HCT116 (cell line): Measurements from ENCODE around the gene NFKB2. TPM values are rescaled to one million over a fixed set of nuclear protein-coding genes. Genes with fewer than 3 reads are reported as not detected.
A peak's percentile ranks its signal among the peaks of the same experiment; 100 is the strongest.

Source experiments
- ATAC-seq: fragments of 200-7000 bp; cut with Tn5 transposase; 2 replicates; pipeline ENCODE4 v1.9.1; 2020; ENCODE audit warnings: mild to moderate bottlenecking, moderate library complexity
- BruUV-seq: library from RNA; stranded (reverse); fragments of 400-500 nt; replicated peaks from 2 replicates; lab custom pipeline; 2021; lab: Mats Ljungman, UMichigan
- CTCF ChIA-PET: fragments of 300-600 bp; sonication (Branson Sonifier 250); formaldehyde crosslinking; loops from one replicate; lab custom pipeline; 2021; ENCODE audit warnings: antibody characterized with exemption; lab: Charles Lee
- POLR2A ChIA-PET: fragments of 300-600, 350-600 bp; sonication (Branson Sonifier 250); formaldehyde crosslinking; loops from one replicate; lab custom pipeline; 2021; ENCODE audit warnings: antibody characterized with exemption; lab: Charles Lee
- RAD21 ChIA-PET, 2 experiments: fragments of 300-600 bp; sonication (Branson Sonifier 250); formaldehyde crosslinking; loops; one replicate each; lab custom pipeline; 2023; ENCODE audit warnings: low total read pairs in 2 of 2; ENCODE audit not compliant: uncharacterized antibody in 2 of 2, unreplicated experiment in 2 of 2, low non-redundant PET in 1 of 2; lab: Charles Lee
- DNase-seq: peaks from one replicate; pipeline ENCODE4 v3.0.0-alpha.2; 2010; ENCODE audit warnings: low read depth, low spot score
- H2AFZ ChIP-seq: fragments of 200-600 bp; shearing (Covaris generic), sonication (generic); 2 replicates; pipeline ENCODE4 v1.6.1; 2017; ENCODE audit warnings: low read depth, mixed run types, mixed read lengths, antibody characterized with exemption, low read length; ENCODE audit not compliant: poor library complexity, severe bottlenecking
- H3K27ac ChIP-seq: 2 replicates; pipeline ENCODE4 v1.5.1; 2012; ENCODE audit warnings: low read depth, low read length
- H3K27me3 ChIP-seq: fragments of 200-600 bp; sonication (generic); 2 replicates; pipeline ENCODE4 v1.6.1; 2016; ENCODE audit warnings: mixed run types, low read length, mixed read lengths; ENCODE audit not compliant: insufficient read depth
- H3K36me3 ChIP-seq, 2 experiments: fragments of 200-500 bp in 1 of 2; fragments of 200-600 bp in 1 of 2; sonication (Bioruptor generic) in 1 of 2; sonication (generic) in 1 of 2; 2 replicates each; pipeline versions ENCODE4 v1.5.1 to v1.6.1; 2014 to 2016; ENCODE audit warnings: low read length in 2 of 2, inconsistent platforms in 1 of 2, mixed read lengths in 1 of 2, mixed run types in 1 of 2; ENCODE audit not compliant: insufficient read depth in 2 of 2, control insufficient read depth in 1 of 2
- H3K4me1 ChIP-seq, 2 experiments: fragments of 200-600 bp in 1 of 2; sonication (generic) in 1 of 2; 2 replicates each; pipeline versions ENCODE4 v1.5.1 to v1.6.1; 2012 to 2017; ENCODE audit warnings: low read length in 2 of 2, inconsistent platforms in 1 of 2, mild to moderate bottlenecking in 1 of 2, mixed read lengths in 1 of 2, mixed run types in 1 of 2, moderate library complexity in 1 of 2; ENCODE audit not compliant: insufficient read depth in 2 of 2, control insufficient read depth in 1 of 2
- H3K4me2 ChIP-seq: fragments of 200-600 bp; sonication (generic); 2 replicates; pipeline ENCODE4 v1.6.1; 2017; ENCODE audit warnings: mixed run types, low read length, mixed read lengths
- H3K4me3 ChIP-seq, 2 experiments: fragments of 200-600 bp in 1 of 2; sonication (generic) in 1 of 2; replicated peaks in 1 of 2; 2 replicates each; pipeline ENCODE4 v1.5.1; 2011 to 2016; ENCODE audit warnings: low read length in 2 of 2, control low read depth in 1 of 2, low read depth in 1 of 2, mild to moderate bottlenecking in 1 of 2, mixed read lengths in 1 of 2, mixed run types in 1 of 2
- H3K79me2 ChIP-seq: fragments of 200-600 bp; sonication (generic); 2 replicates; pipeline ENCODE4 v1.6.1; 2017; ENCODE audit warnings: mild to moderate bottlenecking, mixed run types, low read length, moderate library complexity, mixed read lengths; ENCODE audit not compliant: insufficient read depth
- H3K9ac ChIP-seq: fragments of 200-600 bp; sonication (generic); 2 replicates; pipeline ENCODE4 v1.6.1; 2016; ENCODE audit warnings: low read length, mixed read lengths
- H3K9me2 ChIP-seq: fragments of 200-600 bp; sonication (generic), shearing (Covaris generic); 2 replicates; pipeline ENCODE4 v1.6.1; 2017; ENCODE audit warnings: mixed run types, mild to moderate bottlenecking, moderate library complexity; ENCODE audit not compliant: insufficient read depth
- H3K9me3 ChIP-seq, 2 experiments: fragments of 200-500 bp in 1 of 2; fragments of 200-600 bp in 1 of 2; sonication (Bioruptor generic) in 1 of 2; sonication (generic) in 1 of 2; 2 replicates each; pipeline ENCODE4 v1.6.1; 2014 to 2017; ENCODE audit warnings: low read length in 2 of 2, mixed read lengths in 2 of 2, inconsistent platforms in 1 of 2, low read depth in 1 of 2, mild to moderate bottlenecking in 1 of 2, mixed run types in 1 of 2, moderate library complexity in 1 of 2; ENCODE audit not compliant: control insufficient read depth in 1 of 2, insufficient read depth in 1 of 2
- H4K20me1 ChIP-seq: fragments of 200-600 bp; sonication (generic), shearing (Covaris generic); 2 replicates; pipeline ENCODE4 v1.6.1; 2017; ENCODE audit warnings: mixed run types, mild to moderate bottlenecking, moderate library complexity; ENCODE audit not compliant: insufficient read depth
- CEBPB ChIP-seq: IDR thresholded peaks from 2 replicates; pipeline ENCODE4 v1.6.1; 2012; ENCODE audit warnings: low read depth
- EZH2phosphoT487 ChIP-seq: fragments of 200-600 bp; IDR thresholded peaks from 2 replicates; pipeline ENCODE4 v1.6.1; 2018; ENCODE audit warnings: antibody characterized with exemption, borderline replicate concordance
- POLR2AphosphoS5 ChIP-seq: IDR thresholded peaks from 2 replicates; pipeline ENCODE4 v1.6.1; 2011; ENCODE audit warnings: mild to moderate bottlenecking, low read depth, low read length, moderate library complexity
- YY1 ChIP-seq: IDR thresholded peaks from 2 replicates; pipeline ENCODE4 v1.6.1; 2011; ENCODE audit warnings: low read length, low read depth, moderate library complexity, mild to moderate bottlenecking; ENCODE audit not compliant: insufficient replicate concordance; ENCODE audit errors: extremely low read depth
- ZNF274 ChIP-seq: fragments of 200-500 bp; sonication (Bioruptor generic); IDR thresholded peaks from 2 replicates; pipeline ENCODE4 v1.6.1; 2014; ENCODE audit warnings: mild to moderate bottlenecking, low read depth, low read length, inconsistent platforms
- intact Hi-C: fragments of 100-400 bp; cut with micrococcal nuclease; formaldehyde crosslinking; loops from 2 replicates; pipeline ENCODE4 v1.10.0; 2022
- total RNA-seq: library from RNA; stranded (reverse); gene quantifications from one replicate; pipeline ENCODE4 v1.2.1, GENCODE V29; 2021; ENCODE audit not compliant: unreplicated experiment

Gene NFKB2
- total RNA-seq, 1 experiment from 2014 or later = 115 TPM

DNA sequence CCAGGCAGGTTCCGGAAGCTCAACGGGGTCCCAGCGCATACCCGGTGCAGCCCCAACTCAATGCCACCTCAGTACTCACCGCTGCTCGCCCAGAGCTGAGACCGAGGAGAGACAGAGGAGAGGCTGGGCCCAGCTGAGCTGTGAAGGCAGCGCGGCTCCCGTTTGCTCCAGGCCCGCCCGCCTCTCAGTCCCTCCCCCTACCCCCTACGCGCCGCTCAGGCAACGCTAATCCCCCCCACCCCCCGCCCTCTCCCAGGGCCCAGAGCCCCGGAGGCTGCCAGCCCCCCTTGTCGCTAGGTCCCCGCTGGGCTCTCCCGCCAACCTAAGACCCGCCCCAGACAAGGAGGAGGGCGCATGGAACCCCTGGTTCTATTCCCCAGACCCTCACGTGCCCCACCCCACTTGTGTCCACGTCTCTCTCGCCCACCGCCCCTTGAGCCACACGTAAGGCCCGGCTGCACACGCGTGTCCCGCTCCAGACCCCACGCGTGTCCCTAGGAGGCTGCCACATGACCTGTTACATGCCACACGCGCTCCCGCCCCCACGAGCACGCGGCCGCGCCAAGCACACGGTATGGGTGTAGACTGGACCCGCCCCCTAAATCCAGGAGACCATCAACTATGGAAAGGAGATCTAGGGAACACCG is 23.2 kb downstream of the NFKB2 start, which contains the start of gene PSD:
PSD (minus strand) TSS at position 164 of the 647 bp plus-strand sequence. CDS start 1,747 bp downstream, outside the sequence.
- H3K36me3 ChIP-seq = peaks cover 0 to 9% of the 10 kb centered on the region in 2 experiments; a peak in 1 of 4 replicates
- H3K9me2 ChIP-seq = no peaks in the 10 kb centered on the region
- H3K9ac ChIP-seq = peak within 1 kb of the TSS; percentile 87; the same call in 1 of the 2 replicates
- peak within 1 kb of the TSS; percentile 87 to 94 for H3K4me3 ChIP-seq
- H3K4me1 ChIP-seq = peaks cover 15 to 33% of the 10 kb centered on the region in 2 experiments; a peak in 3 of 4 replicates
- H2AFZ ChIP-seq = peak within 1 kb of the TSS; percentile 70
- DNase-seq (no peak), ATAC-seq (no peak)
- intact Hi-C loops = no loop called here
- ChIA-PET RAD21 (no interaction called here), CTCF (no interaction called here), POLR2A (no interaction called here)
- H3K4me2 ChIP-seq = peak within 1 kb of the TSS; percentile 93
- H3K27ac ChIP-seq = no peak within 1 kb of the TSS
- H3K9me3 ChIP-seq = no peaks in the 10 kb centered on the region
- no TSS peak for BruUV-seq
- H3K79me2 ChIP-seq = peaks cover 11% of the 10 kb centered on the region
- no peaks in the 10 kb centered on the region for H3K27me3 ChIP-seq
- TF ChIP-seq ZNF274 = no peak
- H4K20me1 ChIP-seq = no peaks in the 10 kb centered on the region

- ChIA-PET RAD21 (interaction anchor here in 1 of 2 experiments (1.0 kb wide), 1 partner anchor 189 kb away, joined by 3 read pairs; no protein-coding TSS in a partner anchor), CTCF (interaction anchor here (1.0 to 4.7 kb wide), 10 partner anchors 12 to 638 kb away, joined by 4 to 98 read pairs (median 12); partner anchors contain the start of genes C10orf95, CUEDC2 and SUFU), POLR2A (interaction anchor here (1.8 to 4.2 kb wide), 5 partner anchors 10 to 31 kb away, joined by 5 to 47 read pairs (median 12); partner anchors contain the start of genes C10orf95 and CUEDC2)
- Histone ChIP-seq H3K27me3 (no peaks in the 10 kb centered on the region), H3K9me2 (no peaks in the 10 kb centered on the region), H3K9ac (peak overlapping the region; percentile 87), H3K4me2 (peak overlapping the region; percentile 93), H3K79me2 (peaks cover 11% of the 10 kb centered on the region), H4K20me1 (no peaks in the 10 kb centered on the region), H2AFZ (peak overlapping the region; percentile 70), H3K36me3 (peaks cover 0 to 11% of the 10 kb centered on the region in 2 experiments; a peak in 1 of 4 replicates), H3K4me1 (peaks cover 15 to 33% of the 10 kb centered on the region in 2 experiments; a peak in 3 of 4 replicates), H3K9me3 (no peaks in the 10 kb centered on the region), H3K27ac (peak overlapping the region; percentile 77), H3K4me3 (peak overlapping the region; percentile 87 to 94)
- ATAC-seq (no peak), DNase-seq (no peak)
- TF ChIP-seq EZH2phosphoT487 (no peak), POLR2AphosphoS5 (0 out of 2 replicates have a peak, but pooled peaks have one; percentile 12), ZNF274 (no peak), CEBPB (no peak), YY1 (no peak)
- intact Hi-C loops = loop anchor here (2.0 to 5.0 kb wide), 2 partner anchors 43 to 59 kb away; no protein-coding TSS in a partner anchor
- no TSS peak for BruUV-seq
Observed at GRCh38 chr10:102419269-102420180, 24.0 kb downstream of the NFKB2 start.
